ENCODE results near the gene BLOC1S1. TPM values are rescaled to one million over a fixed set of nuclear protein-coding genes. Genes with fewer than 3 reads are reported as not detected.
A peak's percentile ranks its signal among the peaks of the same experiment; 100 is the strongest.

Gene BLOC1S1
- total and polyA plus RNA-seq, 12 donors: 180 to 1,005 (median 227) TPM

DNA sequence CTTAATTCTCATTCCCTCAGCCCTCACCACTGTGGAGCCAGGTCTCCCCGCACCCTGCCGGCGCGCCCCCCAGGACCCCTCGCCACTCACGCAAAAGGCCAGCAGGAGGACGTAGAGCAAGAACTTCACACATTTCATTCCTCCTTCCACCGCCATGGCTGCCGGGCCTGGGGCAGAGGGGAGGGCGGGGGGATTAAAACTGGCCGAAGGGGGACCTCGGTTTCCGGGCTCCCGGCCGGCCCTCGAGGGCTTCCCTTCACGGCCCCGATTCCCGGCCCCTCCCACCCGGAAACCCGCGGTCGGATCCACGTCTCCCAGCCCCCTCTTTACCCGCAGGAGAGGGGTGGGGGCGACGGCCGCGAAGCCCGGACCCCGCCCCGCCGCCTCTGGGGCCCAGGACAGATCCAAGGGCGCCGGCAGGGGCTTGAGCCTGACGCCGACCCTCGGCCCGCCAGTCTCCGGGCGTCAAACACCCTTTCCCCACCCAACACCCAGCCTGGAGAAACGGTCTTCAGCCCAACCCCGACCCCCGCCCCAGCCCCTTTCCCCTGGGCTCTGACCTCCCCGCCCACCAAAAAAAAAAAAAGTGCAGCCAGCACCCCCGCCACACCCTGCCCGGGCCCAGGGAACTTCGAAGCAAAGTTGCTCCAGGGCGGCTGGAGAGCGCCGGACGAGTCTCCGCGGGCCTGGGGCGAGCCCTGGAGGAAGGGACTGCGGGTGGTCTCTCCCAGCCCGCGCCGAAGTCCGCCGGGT lies 12.5 kb downstream of the BLOC1S1 start:
- Histone ChIP-seq H3K27ac (peak overlapping the region; percentile 97 to 100 (median 100)), H3K4me3 (peak overlapping the region; percentile 73 to 94 (median 81)), H3K27me3 (no peaks in the 10 kb centered on the region), H3K36me3 (replicated peaks in 1 of 2) (peaks cover 0 to 38% of the 10 kb centered on the region in 2 donors), H3K9me3 (replicated peaks in 1 of 3) (no peaks in the 10 kb centered on the region), H3K4me1 (replicated peaks in 1 of 2) (peaks cover 25 to 33% of the 10 kb centered on the region in 2 donors)
- WGBS, 4 donors: 0% methylated on average over 12 to 61 of the region's 61 CpGs
- intact Hi-C loops (cut with DNase I): no loop called here
- peak in 1 of 6 experiments; percentile 6 for TF ChIP-seq CTCF (IDR thresholded peaks at IDR 0.05)
- TF ChIP-seq POLR2A (IDR thresholded peaks at IDR 0.05): no peak
- peak; percentile 77 to 88 (median 86) for DNase-seq

- Histone ChIP-seq H3K27me3 (no peaks in the 10 kb centered on the region), H3K9me3 (replicated peaks in 1 of 3) (no peaks in the 10 kb centered on the region), H3K4me1 (replicated peaks in 1 of 2) (peaks cover 25 to 33% of the 10 kb centered on the region in 2 donors), H3K27ac (peak within 1 kb of the TSS; percentile 97 to 100 (median 100)), H3K4me3 (peak within 1 kb of the TSS; percentile 73 to 94 (median 81)), H3K36me3 (replicated peaks in 1 of 2) (peaks cover 0 to 30% of the 10 kb centered on the region in 2 donors)
- intact Hi-C loops (cut with DNase I): no loop called here
- TF ChIP-seq CTCF (IDR thresholded peaks at IDR 0.05) (no peak), POLR2A (IDR thresholded peaks at IDR 0.05) (peak; percentile 65 to 80)
- 0 to 6% (median 0%) methylated on average over 3 to 61 of the region's 61 CpGs for WGBS, 4 donors
- peak; percentile 92 to 97 (median 95) for DNase-seq
These were observed 13.3 kb downstream of the BLOC1S1 start, which contains the start of gene CD63 for GRCh38 chr12:55728939-55729818. Gene CD63, minus strand, starts transcription at chr12:55729009. Its CDS starts 668 bp downstream, at chr12:55728341.

DNA sequence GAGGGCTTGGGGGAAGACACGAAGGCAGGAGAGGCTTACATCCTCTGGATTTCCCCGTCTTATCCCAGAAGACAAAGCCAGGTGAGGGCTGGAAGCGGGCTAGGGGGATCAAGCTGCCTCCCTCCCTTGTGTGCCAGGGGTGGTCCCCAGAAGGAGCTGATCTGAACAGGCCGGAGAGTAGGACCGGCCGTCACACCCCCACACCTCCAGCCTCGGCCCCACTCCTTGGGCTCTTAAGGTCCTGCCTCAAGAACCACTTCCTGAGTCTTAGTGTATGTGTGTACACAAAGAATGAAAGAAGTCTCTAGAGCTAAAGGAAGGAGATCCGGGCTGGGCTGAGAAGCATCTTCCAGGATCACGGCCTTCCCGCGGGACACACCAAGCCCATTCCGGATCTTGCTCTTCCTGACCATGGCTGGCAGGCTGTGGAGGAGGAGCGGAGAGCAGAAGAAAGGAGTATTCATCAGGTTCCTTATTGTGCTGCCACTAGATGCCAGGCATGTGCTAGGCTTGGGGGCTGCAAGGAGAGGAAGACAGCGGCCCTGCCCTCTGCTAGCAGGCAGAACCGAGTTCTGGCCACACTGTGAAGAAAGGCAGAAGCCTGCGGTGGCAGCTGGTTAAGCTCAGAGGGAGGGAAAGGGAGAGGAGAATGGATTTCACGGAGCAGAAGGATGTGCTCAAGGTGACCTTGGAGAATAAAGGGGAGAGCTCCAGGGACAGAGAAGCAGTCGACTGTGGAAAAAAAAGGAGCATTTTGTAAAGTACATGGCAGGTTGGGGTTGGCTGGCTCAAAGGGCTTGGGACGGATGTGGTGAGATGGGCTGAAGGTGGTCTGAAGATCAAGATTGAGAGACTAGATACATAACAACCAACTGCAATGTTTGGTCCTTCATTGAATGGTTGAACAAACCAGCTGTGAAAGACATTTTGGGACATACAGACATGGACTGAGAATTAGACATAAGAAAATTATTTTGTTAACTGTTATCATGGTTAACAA lies 14.3 kb downstream of the BLOC1S1 start:
- no peak for TF ChIP-seq CTCF (IDR thresholded peaks at IDR 0.05)
- no peak for TF ChIP-seq POLR2A (IDR thresholded peaks at IDR 0.05)
- H3K9me3 ChIP-seq (replicated peaks in 1 of 3): no peaks in the 10 kb centered on the region
- DNase-seq: peak in 5 of 7 donors; percentile 45 to 64 (median 62)
- 4 to 6% (median 5%) methylated on average over 19 of the region's 19 CpGs for WGBS, 4 donors
- H3K27me3 ChIP-seq: no peaks in the 10 kb centered on the region
- peaks cover 25 to 33% of the 10 kb centered on the region in 2 donors for H3K4me1 ChIP-seq (replicated peaks in 1 of 2)
- intact Hi-C loops (cut with DNase I): no loop called here
- peak overlapping the region in 3 of 4 donors; percentile 14 to 81 (median 73) for H3K4me3 ChIP-seq
- peak overlapping the region; percentile 97 to 100 (median 100) for H3K27ac ChIP-seq
- H3K36me3 ChIP-seq (replicated peaks in 1 of 2): peaks cover 0 to 20% of the 10 kb centered on the region in 2 donors
